ENCODE results near the gene MRTFB.
"Not testable (repeated sequence)": the region's sequence is repeated elsewhere in the genome, so short reads cannot be mapped to it uniquely, and the experiment has no call there.

MRTFB gene

DNA sequence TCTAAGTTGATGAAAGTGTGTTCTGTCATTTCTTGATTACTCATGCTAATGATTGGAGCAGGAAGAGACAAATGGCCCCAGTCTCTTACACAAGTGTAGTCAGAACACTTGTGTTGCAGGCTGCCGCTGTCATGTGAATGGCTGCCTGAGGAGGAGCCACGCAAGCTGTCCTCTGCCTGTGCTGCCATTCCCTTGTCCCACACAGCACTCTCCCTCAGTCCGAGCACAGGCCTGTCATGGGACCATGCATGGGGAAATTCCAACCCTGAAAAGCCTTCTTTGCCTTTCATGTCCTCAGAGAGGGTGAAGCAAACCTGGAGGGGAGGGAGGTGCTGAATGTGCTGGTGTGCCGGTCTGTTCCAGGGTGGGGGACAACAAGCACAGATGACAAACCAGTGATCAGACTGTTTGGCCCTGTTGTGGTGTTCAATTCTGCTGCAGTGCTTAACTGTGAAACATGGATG lies 109.4 kb downstream of the MRTFB start:
- no peak for DNase-seq (ENCODE audit: extremely low read depth in 1 of 2, low read depth in 1 of 2)

DNA sequence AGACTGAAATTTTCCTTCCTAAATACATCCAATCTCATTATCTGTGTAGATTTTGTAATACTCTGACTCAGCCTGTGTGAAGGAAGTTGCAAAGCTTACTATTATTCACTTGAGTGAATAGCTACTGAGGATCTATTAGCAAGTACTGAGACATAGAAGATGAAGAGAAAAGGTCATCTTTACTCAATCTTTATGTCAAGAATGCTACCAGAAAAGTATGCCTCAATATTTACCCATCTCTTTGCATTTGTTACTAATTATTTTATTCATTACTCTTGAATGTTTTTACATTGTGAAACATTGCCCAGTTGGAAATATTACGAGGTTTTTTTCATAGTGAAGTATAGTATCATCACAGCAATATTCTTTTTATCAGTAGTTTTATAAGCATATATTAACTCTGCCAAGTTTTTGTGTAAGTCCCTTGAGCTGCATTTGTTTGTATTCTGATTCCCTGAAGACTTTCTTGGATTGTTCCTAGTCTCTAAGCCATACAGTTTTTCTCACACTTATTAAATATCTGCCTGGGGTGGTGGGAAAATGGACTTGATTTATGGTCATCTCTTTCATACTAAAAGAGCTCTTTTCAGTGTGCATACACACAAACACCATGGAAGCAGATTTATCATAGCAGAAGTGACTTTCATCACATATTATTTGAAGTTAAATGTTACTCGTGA lies 110.4 kb downstream of the MRTFB start:
- DNase-seq (ENCODE audit: extremely low read depth in 1 of 2, low read depth in 1 of 2), result no peak

DNA sequence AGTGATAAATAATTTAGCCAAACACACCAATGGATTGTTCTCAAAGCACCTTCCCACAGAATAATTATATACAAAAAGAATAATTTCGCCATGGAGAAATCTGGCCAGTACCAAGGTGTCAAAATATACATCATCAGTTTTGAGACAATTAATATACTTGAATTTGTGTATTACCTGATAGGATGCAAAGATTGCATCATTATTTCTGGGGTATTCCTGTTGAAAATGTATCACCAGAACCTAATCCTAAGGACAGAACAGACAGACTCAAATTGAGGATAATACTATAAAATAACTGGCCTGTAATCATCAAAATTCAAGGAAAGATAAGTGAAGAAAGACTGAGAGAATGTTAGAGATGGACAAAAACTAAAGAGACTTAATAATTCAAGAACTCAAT lies 111.9 kb downstream of the MRTFB start:
- no peak for DNase-seq (ENCODE audit: extremely low read depth in 1 of 2, low read depth in 1 of 2)

DNA sequence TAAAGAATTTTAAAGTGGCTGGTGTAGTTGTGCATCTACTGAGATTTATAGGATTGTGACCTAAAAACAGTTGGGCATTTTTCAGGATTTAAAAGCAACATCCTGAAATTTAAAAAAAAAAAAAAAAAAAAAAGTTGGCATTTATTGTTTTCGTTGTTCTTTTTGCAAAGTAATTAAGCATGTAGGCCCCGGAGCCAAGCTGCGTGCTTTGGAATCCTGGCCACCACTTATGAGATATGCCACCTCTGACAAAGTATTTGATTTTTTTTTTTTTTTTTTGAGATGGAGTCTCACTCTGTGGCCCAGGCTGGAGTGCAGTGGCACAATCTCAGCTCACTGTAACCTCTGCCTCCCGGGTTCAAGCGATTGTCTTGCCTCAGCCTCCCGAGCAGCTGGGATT lies 112.8 kb downstream of the MRTFB start:
- DNase-seq (ENCODE audit: extremely low read depth in 1 of 2, low read depth in 1 of 2), result not testable (repeated sequence)

DNA sequence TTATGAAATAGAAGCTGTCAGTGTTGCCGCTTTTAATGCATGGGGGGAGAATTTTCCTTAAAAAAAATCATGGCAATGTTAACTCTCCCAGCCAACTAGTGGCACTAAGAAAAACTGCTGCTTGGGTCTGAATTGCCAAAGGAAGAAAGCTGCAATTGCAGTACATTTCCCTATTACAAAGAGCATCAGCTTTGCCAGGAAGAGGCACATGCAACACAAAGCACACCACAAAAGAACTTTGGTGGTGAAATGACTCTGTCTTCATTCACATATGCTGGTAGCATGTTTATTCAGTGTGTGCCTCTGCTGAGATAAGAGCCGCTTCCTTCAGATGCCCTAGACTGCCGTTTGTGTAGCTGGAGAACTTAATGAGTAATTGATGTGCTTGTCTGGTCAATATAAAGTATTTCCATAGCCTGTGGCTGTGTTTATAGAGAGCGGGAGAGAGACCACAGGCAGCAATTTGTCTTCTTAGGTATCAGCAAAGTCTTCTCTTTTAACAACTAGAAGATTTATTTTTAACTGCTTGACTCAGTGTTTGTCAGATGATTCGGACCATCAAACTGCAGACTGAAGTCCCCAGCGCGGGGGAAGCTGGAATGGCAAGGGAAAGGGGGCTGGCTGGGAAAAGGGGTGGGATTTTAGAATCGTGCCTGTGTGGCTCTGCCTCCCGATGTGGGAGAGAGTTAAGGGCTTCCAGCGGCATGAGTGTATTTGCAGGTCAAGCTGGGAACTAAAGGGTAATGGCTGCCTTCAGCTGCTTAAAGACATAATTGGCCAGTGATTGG lies 115.1 kb downstream of the MRTFB start:
- DNase-seq (ENCODE audit: extremely low read depth in 1 of 2, low read depth in 1 of 2), result no peak

DNA sequence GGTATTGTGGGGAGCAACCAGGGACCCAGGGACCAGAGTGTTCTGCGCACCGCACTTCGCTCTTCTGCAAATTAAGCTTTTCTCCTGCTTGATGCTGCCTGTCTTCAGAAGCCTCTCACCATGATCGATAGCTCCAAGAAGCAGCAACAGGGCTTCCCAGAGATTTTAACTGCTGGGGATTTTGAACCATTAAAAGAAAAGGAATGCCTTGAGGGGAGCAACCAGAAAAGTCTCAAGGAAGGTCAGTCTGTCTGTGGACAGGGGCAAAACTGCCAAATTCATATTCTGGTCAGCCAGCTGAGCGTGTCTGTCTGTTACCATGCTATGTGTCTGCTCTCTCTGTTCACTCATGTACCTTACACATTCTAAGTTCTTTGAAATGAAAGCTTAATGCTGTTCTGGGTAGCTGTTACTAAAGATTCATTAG lies 115.7 kb downstream of the MRTFB start:
- no peak for DNase-seq (ENCODE audit: extremely low read depth in 1 of 2, low read depth in 1 of 2)

DNA sequence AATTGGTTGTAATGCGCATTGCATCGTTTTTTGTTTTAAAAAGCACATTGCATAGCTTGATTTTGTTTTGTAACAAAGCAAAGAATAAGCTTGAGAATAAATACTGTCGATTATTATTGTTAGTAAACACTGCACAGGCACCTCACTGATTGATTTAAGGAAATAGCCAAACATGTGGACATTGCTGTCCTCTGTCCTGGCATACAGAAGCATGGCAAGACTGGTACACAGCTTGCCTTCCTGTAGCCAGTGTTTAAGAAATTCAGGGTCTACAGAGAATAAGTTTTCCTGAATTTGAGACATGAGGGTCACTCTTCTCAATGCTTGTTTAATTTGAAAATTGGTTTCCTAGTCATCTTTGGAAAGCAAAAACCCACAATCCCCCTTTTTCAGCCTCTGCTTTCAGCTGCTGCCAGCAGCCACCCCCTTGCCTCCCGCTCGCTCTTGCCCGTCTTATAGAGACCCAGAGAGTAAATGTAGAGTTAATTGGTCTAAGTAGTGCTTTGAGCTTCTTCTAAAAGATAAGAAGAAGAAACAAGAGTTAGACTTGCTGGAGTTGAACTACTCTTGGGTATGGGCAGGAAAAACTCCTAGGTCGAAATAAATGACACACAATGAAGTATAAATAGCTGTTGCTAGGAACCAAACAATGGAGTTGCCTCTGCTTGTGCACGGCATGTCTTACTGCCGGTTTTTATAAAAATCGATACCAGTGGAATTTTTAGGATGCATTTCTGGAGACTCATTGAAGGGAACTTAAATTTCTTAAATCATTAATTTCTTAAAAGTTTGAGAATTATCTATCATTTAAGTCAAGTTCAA lies 116.6 kb downstream of the MRTFB start:
- DNase-seq (ENCODE audit: extremely low read depth in 1 of 2, low read depth in 1 of 2), result no peak

DNA sequence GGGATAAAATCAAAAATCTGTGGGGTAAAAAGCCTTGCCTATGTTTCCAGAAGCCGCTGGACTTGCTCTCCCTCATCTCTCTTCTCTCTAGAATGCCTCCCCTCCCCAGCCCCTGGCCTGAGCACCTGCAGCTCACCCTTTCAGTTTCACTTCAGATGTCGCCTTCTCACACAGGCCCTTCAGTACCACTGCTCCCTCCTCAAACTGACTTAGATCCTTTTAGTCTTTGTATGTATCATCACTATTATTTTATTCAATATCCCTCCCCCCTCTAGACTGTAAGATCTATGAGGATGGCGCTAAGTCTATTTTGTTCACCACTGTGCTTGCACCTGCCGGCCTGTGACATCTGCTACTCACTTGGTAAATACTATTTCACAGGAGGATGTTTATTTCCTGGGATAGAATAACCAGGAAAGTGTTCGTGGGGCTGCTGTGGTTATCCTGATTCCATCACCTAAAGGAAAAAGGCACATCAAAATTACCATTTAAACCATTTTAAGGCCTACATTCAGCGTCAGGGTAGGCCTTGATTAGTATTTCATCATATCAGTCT lies 122.3 kb downstream of the MRTFB start:
- DNase-seq (ENCODE audit: extremely low read depth in 1 of 2, low read depth in 1 of 2), result no peak

DNA sequence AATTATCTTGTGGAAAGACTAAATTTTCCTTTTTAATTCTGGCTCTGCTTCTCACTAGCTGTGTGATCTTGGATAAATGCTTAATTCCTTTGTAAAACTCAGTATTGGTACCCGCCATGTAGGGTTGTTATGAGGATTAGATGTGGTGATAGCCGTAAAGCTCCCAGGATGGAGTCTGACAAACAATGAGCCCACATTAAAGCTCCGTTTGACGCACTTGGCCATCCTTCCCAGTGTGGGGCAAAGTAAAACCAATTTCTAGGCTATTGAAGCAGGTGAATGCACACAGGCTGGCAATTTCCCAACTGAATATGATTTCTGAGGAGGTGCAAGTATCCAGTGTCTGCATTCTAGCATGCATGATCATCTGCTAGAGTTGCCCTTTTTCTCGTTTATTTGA lies 123.6 kb downstream of the MRTFB start:
- no peak for DNase-seq (ENCODE audit: extremely low read depth in 1 of 2, low read depth in 1 of 2)

DNA sequence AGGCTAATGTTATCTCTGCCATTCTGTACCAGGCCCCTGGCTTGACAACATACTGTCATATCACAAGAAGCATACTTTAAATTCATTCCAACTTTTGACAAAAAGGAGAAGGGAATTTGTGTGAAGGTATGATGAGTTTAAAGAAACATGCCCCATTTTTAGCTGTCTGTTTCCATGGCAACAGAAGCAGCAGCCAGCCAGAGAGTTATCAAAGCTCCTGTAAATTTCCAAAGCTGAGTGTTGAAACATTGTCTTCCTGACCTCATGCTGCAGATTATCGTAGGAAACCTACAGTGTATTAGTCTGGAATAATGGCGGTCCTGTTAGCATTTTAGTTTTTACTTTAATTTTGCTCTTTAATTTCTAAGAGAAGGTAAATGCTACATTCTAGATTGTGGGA lies 124.9 kb downstream of the MRTFB start:
- DNase-seq (ENCODE audit: extremely low read depth in 1 of 2, low read depth in 1 of 2), result no peak

DNA sequence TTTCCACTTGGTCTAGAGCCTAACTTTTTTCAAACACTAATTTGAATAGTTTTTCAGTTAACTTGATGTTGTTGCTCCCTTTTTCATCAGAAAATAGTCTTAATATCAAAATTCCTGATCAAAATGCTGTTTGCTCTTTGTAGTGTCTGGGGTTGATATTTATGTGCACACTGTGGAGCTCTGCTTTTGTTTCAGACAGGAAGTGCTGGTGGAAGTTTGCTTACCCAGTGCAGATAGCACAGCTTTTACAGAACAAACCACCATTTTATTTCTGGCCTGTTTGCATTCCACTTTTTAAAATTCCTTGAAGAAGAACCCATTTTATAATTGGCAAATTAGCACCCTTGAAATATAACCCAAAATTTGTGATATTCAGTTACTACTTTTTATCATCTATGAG lies 125.4 kb downstream of the MRTFB start:
- no peak for DNase-seq (ENCODE audit: extremely low read depth in 1 of 2, low read depth in 1 of 2)

DNA sequence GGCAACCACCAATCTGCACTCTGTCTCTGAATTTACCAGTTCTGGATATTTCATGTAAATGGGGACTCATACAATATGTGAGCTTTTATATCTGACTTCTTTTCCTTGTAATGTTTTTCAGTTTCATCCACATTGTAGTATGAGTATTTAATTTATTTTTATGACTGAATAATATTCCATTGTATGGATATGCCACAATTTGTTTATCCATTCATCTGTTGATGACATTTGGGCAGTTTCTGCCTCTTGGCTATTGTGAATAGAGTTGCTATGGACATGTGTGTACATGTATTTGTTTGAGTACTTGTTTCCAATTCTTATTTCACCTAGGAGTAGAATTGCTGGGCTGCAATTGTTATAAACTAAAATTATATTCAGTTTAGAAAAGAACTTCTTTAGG lies 126.9 kb downstream of the MRTFB start:
- no peak for DNase-seq (ENCODE audit: extremely low read depth in 1 of 2, low read depth in 1 of 2)

DNA sequence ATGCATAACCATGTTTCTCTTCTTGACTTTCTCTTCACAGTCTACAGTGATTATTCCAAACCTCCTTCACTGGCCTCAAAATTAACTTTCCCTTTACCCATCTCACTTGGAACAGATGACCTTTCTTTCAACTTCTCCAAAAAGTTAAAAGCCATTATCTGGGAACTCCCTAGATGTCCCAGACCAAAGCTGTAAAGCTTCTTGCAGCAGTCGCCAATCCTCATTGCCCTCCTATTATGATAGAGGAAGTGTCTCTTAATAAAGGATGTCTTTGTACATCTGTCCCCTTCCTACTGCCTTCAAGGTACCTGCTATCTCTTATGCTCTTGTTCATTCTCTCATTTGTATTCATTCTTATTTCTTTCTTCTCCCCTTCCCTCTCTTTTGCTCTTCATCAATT lies 127.5 kb downstream of the MRTFB start:
- no peak for DNase-seq (ENCODE audit: extremely low read depth in 1 of 2, low read depth in 1 of 2)

DNA sequence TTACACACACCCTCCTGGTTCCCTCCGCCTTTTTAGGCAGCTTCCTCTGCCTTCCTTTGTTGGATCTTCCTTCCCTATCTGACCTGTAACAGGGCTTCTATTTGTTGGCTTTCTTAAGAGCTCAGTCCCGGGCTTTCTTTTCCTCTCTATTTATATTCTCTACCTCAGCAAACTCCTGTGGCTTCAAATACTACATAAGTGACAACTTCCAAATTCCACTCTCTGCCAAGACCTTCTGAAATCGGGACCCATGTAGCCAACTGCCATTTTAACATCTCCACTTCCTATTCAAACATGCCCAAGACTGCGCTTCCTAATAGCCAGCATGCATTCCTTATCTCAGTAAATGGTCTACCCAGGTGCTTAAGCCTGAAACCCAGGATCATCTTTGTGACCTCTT lies 128.1 kb downstream of the MRTFB start:
- DNase-seq (ENCODE audit: extremely low read depth in 1 of 2, low read depth in 1 of 2), result no peak

DNA sequence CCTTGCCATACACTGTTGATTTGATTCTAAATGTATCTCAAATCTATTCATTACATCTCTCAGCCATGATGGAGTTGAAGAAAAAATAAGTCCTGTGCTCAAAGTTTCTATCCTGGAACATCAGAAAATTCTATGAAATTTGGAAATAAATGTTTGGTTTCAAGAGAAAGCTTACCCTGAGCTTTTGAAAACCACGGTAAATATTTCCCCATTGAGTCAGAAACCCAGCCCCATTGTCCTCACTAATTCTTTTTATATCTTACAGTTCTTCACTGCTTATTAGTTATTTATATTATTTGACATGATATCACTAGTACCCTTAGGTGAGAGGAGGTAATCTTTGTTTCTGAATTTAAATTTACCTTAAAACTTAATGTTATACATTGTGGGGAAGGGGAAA lies 128.5 kb downstream of the MRTFB start:
- DNase-seq (ENCODE audit: extremely low read depth in 1 of 2, low read depth in 1 of 2), result no peak

DNA sequence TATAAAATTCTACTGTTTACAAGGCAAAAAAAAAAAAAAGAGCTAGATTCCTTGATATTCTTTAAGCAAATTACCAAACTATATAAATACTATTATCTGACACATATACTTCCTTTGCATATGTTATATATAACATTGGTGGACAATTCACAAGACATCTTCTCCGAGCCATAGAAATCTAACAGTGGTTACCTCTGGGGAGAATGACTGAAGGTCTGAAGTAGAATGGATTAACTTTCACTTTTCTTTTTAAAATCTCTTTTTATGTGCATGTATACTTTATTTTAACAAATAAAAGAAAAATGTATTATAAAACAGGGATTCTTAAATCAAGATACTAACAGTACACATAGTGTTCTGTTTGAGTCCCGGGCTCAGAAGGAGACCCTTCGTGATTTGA lies 131.0 kb downstream of the MRTFB start:
- no peak for DNase-seq (ENCODE audit: extremely low read depth in 1 of 2, low read depth in 1 of 2)

DNA sequence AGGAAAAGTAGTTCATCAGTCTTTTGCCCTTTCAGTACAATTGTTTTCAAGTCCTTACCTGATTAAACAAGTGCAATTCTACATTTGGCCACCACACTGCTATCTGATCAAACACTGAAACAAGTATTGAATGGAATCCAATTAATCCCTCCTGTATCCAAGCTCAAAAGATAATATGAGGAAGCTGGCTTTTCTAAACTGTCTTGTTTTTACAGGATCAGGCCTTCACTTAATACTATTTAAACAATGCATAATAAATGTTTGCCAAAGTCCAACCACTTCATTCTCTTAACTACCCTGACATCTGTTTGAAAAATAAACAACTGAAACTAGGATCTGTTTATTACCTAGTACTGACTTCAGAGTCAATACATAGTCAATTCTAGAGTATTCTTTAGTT lies 131.6 kb downstream of the MRTFB start:
- no peak for DNase-seq (ENCODE audit: extremely low read depth in 1 of 2, low read depth in 1 of 2)

DNA sequence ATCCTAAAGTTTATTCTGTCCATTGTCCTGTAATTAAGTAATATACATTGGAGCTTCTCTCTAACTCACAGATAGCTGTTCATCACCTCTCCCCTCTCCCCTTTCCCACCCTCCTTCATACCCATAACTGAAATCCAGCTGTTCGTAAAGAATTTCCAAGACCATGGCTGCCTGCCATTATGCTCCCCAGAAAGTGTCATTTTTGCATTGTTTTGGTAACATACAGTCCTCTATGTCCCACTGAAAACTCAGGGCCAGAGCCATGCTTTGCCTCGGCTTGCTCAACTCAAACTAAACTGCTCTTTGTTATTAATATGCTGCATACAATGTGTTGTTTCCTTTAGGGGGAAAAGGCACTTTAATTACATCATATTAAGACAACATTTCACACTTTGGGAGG lies 132.0 kb downstream of the MRTFB start:
- DNase-seq (ENCODE audit: extremely low read depth in 1 of 2, low read depth in 1 of 2), result no peak

DNA sequence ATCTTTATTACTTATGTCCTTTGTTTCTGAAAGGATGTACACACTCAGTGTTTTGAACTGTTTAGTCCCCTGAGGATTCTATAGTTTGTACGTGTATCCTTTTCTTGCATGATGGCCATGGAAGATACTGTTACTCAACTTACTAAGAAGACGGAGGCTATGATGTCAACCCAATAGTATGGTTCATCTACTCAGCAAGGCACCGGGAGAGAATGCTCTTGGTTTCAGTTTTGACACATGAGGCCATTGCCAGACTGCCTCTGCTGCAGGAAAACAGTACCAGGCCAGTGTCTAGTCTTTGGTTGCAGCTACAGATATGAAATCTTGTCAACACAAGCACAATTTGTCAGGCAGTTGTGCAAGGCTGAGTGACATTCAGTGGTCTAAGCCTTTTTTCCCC lies 134.5 kb downstream of the MRTFB start:
- no peak for DNase-seq (ENCODE audit: extremely low read depth in 1 of 2, low read depth in 1 of 2)

DNA sequence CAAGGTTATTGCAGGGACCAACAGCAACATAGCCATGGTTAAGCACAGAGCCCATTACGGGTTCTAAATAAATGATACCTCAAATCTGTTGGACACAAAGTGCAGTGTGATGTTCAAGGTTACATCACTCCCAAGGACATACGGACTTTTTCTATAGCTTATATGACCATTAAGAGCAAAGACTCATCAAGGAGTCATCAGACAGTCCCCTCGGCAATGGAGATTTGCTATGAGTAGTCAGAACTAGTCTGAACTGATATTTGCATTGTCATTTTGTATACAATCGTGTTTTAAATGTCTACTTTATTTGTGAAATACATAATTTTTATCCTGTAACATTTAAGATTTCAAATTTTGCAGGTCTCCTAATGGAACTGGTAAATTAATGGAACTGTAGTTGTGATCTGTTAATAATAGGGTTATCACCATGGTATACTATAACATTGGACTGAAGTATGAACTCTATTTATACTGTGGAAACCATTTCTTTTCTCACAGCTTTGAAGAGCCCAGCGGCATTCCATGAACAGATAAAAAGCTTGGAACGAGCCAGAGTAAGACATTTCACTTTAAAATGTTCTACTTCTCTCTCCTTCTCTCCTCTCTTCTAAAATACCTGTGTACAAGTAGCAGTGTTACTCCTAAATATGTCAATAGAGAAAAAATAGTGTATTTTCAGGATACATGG lies 140.9 kb downstream of the MRTFB start:
- DNase-seq (ENCODE audit: extremely low read depth in 1 of 2, low read depth in 1 of 2), result no peak

DNA sequence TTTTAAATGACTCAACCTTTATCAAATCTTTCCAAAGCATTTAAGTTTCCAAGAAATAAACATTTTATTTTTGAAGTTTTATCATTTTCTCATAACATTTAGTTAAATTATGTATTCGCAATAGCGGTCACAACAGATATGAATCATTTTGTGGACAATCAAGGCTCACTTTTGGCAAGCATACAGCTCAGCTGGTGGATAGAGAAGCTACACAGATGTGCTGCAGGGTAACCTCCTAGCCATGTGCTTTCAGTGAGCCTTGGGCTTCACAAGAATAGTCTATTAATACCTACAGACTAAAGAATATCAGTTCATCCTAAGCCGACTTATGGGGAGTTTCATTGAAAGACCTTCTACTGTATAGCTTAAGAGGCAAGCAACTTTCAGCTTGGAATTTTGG lies 144.8 kb downstream of the MRTFB start:
- DNase-seq (ENCODE audit: extremely low read depth in 1 of 2, low read depth in 1 of 2), result no peak

All from activated CD8-positive, alpha-beta memory T cell treated with anti-CD3 and anti-CD28 coated beads for 1 hour (primary cell).